Head of caudate nucleus (tissue), 42 donors: ENCODE data around the gene MITF.
A peak's percentile ranks its signal among the peaks of the same experiment; 100 is the strongest.

Experiments used
- DNase-seq, 42 donors: peaks; one replicate each; pipeline versions ENCODE4 v3.0.0 to v3.0.0-alpha.2; 2020 to 2021; ENCODE audit warnings: mixed read lengths in 7 of 42
- intact Hi-C: fragments of 100-400 bp; cut with DNase I; formaldehyde crosslinking; loops from one replicate; pipeline ENCODE4 v1.15.0; 2022

MITF gene

DNA sequence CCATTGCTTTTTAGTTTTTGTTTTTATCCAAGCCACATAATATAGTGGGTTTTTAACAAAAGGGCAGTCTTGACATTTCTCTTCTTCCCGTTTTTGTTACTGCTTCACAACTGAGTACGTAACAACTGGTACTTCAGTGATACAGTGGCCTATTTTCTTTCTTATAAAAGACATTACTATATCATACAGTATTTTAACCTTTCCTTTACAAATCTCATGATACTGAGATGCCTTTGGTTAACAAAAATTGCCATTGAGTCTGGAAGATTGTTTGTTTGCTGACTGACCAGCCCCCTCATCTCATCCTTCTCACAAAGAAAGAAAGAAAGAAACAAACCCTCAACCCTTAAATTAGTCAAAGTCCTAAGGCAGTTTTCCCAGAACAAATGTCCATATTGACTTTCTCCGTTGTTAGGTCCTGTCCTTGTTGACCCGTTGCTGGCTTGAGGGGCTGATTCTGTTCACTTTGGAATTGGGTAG, 183.3 kb downstream of the MITF start:
- DNase-seq: no peak
- intact Hi-C loops: no loop called here

DNA sequence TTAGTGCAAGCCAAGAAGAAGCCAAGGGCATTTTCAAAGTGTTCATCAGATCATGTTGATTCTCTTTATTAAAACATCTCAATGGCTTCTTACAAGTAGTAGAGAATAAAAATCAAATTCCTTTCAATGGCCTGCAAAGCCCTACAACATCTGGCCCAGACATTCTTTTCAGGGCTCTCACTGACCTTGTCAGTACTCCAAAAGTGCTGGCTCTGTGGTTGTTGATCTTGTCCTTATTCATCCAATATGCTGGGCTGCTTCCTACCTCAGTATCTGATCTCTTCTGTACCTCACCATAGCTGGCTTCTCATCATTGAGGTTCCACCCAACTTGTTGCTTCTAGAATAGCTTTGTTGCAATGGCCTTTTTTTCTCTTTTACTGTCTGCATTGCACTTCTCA, 186.2 kb downstream of the MITF start:
- no peak for DNase-seq
- intact Hi-C loops: no loop called here

DNA sequence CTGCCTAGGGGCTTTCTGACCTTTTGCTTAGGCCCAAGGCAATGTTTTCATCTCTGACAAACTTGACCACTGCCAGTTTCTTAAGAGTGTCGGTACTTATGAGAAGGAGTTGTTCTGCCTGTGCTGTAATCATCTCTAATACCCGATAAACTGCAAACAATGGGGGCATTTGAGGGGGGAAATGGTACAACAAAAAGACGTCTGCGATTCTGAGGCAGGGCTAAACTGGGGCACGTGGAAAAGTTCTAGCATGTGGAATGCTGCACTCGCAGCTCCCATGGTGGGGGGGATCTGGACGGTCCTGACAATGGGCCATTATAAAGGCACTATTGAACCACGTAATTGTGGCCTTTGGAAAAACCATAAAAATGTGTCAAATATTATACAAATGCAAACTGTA, 187.1 kb downstream of the MITF start:
- DNase-seq: peak in 38 of 42 donors; percentile 11 to 86 (median 64)

DNA sequence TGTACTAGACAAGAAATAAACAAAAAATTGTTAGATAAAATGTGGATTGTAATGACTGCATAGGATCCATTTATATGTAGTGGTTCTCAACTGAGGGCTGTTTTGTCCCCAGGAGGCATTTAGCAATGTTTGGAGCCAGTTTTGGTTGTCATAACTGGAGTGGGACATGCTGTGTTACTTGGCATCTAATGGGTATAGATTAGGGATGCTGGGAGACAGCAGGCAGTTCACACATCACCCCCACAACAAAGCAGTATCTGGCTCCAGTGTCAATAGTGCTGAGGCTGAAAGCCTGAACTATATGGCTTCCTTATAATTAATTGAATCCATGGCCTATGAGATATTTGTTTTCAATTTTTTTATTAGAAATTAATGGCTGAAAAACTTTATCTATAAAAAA, 188.3 kb downstream of the MITF start:
- intact Hi-C loops: no loop called here

More for the DNA sequence above, 187.1 kb downstream of the MITF start:
- intact Hi-C loops: no loop called here

DNA sequence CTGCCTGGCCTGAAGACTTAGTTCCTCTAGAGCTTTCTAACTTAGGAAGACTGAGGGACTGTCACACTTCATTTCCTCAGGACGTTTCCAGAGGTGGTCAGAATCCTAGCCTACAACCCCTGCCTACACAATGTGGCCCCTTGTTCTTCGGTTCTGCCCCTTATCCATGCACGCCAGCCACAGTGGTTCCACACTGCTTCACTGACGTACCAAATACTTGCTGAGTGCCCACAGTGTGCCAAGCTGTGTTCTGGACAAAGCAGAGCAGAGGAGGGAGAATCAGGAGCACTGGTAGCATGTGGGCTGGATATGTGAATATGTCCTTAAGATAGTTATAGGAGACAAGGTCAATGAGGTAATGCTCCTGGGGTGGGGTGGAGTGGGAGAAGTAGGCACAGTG, 189.8 kb downstream of the MITF start:
- DNase-seq: peak in 4 of 42 donors; percentile 29 to 68 (median 34)
- intact Hi-C loops: no loop called here

More for the DNA sequence above, 188.3 kb downstream of the MITF start:
- DNase-seq: no peak

DNA sequence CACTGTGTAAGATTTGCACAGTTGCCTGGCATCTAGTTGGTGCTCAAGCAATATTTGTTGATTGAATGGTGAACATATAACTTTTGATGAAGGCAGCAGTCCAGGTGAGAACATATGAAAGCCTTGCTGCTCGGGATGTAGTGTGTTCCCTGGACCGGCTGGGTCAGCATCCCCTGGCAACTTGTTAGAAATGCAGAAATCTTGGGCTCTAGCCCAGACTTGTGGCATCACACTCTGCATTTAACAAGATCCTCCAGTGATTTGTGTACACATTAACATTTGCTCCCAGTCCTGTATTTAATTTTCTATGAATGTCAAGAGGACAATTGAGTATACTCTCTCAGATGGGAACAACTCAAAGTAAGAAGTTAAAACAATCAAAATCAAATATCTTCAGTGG, 191.3 kb downstream of the MITF start:
- intact Hi-C loops: no loop called here
- DNase-seq: peak in 34 of 42 donors; percentile 24 to 82 (median 57)

DNA sequence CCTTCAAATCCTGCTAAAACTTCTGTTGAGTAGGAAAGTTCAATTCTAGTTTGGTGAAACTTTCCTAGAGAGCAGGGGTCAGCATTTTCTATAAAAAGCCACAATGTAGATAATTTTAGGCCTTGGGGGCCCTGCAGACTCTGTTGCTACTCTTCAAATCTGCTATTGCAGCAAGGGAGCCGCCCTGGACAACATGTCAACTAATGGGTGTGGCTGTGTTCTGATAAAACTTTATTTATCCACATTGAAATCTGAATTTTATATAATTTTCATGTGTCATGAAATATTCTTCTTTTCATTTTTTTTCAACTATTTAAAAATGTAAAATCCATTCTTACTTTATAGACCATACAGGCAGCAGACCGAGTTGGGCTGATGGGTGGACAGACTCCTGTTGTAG, 192.8 kb downstream of the MITF start:
- DNase-seq: no peak
- intact Hi-C loops: no loop called here

DNA sequence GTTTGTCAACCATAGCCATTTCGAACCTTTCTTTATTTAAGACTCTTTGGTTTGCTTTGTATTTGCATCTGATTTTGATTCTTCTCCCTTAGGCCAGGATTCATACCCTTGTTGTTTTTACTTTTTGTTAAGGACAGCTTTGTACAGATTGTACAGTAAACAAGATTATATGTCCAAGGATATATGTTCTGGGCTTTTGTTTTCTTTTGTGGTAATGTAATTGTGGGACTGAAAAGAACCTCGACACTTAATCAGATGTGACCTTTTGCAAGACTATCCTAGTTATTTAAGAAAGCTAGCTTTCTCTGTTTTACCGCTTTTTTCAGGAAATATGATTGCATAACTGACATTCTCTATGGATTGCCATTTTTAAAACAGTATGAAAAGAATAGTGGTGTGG, 193.2 kb downstream of the MITF start:
- DNase-seq: no peak
- intact Hi-C loops: no loop called here

DNA sequence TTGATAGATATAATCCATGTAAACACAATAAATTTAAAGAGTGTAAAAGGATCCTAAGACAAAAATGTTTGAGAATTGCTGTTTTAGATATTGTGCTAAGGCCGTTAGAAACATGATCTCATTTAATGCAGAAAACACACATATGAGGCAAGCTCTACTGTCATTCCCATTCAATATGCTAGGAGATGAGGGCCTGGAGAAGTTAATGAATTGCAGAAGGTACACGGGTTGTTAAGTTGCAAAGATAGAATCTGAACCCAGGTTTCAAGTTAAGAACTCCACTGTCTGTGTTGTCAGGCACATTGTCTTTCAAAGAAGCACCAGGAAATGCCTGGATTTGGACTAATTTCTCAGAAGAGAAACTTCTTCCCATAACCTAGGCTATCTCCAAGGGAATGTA, 195.1 kb downstream of the MITF start:
- no peak for DNase-seq
- intact Hi-C loops: no loop called here

DNA sequence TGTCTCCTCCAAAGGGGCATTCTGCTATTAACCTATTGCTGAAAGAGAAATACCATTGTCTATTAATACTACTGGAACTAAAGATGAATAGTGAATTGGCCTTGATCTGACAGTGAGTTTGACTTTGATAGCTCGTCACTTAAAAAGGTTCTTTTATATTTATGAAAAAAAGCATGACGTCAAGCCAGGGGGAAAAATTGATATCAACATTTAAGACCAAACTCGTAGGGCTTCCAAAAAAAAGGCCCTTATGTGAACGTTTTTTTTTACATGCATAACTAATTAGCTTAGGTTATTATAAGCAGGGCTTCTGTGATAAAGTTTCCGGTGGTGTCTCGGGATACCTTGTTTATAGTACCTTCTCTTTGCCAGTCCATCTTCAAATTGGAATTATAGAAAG, 197.0 kb downstream of the MITF start:
- intact Hi-C loops: no loop called here

DNA sequence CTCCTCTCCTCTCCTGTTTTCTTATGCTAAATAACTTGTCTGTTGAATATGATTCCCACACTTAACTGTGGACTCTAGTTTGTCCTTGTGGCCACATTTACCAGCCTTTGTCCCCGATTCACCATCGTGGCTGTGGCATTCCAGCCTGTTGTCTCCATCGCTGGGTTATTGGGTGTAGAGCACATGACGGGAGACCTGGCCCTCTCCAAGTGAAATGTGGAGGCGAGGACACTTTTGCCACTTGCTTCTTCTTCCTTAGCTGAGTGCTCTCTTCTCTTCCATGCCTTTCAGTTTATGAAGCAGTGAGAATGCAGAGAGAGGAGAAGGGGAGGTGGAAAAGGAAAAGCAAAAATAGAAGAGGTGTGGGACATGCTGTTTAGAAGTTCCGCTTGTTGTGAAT, 198.8 kb downstream of the MITF start:
- intact Hi-C loops: no loop called here
- no peak for DNase-seq

More for the DNA sequence above, 197.0 kb downstream of the MITF start:
- DNase-seq: no peak

DNA sequence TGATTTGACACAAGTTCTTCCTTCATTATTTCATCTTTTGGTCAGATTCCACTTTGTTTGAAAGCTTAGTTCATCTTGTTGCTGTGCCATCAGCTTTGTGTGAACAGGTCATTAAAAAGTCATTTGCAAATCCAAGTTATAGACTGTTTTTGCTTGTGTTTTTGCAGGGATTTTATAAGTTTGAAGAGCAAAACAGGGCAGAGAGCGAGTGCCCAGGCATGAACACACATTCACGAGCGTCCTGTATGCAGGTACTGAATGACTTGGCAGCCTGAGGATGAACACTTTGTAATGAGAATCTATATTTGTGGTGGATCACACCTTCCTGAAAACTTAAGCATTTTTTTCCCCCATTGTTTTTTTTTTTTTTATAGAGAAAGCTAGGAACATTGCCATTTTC, 199.7 kb downstream of the MITF start:
- intact Hi-C loops: no loop called here
- DNase-seq: no peak

DNA sequence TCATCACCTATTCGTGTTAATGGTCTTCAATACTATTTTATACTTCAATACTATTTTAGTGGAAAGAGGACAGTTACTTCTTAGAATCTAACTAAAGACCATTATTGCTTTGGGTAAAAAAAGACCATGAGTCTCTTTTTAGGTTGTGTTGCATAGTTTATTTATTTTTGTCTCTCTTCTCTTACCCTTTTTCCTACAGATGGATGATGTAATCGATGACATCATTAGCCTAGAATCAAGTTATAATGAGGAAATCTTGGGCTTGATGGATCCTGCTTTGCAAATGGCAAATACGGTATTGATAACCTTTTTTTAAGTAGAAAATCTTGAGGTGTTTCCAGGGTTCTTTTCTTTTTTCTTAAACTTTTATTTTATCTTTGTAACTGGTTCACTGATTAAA, 201.8 kb downstream of the MITF start:
- no peak for DNase-seq
- intact Hi-C loops: no loop called here

DNA sequence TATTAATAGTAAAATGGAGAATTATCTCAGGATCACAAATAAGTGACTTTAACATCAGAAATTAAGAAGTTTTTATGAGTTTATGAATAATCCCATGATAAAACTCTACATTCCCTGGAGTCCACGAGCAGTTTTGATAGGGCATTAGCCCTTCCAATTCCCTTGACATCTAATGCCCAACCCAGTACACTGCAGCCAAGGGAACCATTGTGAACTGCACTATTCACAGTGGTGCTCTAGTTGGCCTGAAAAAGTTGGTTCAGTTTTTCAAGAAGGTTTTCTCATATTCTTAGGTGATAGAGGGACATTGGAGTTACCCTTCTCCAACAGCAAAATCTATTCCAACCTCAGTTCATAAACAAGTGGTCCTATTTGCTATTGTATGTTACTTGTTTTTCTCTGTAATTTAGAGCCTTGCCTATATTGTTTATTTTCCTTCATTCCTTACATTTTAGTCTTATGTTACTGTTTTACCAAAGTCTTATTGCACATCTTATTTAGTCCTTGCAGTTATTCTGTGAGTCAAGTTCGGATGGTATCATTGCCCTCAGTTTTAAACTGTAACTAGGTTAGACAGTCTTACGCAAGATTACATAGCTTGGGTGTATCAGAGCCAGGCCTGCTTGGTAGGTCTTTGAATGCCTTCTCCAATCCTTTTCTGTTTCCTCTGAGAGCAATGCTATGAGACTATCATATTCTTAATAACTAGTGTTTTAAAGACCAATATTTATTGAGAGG, 202.3 kb downstream of the MITF start:
- intact Hi-C loops: no loop called here
- DNase-seq: no peak

DNA sequence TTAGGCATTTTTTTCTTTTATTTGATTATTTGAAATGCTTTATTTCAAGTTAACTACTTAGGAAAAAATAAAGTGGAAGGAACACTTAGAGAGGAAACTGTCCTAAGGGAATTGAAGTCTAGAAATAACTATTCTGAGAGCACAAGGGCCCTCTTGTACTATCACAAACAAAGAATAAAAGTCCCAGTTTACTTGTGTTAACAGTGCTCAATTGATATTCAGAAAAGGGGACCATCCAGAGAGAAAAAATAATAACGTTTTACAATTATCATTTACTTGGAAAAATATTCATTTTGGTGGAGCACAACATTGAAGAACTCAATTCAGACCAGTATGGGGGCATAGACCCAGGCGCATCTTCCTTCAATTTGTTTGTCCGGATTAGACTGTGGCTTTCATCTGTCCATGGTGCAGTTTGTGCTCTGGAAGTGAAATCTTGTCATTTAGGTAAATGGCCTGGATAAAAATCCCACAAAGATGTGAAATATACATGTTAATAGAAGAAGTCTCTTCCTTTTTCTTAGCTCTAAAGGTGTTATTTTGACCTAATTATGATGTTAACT, 205.7 kb downstream of the MITF start:
- intact Hi-C loops: loop anchor here (5.0 kb wide), 1 partner anchor 253 kb away; no protein-coding TSS in a partner anchor

DNA sequence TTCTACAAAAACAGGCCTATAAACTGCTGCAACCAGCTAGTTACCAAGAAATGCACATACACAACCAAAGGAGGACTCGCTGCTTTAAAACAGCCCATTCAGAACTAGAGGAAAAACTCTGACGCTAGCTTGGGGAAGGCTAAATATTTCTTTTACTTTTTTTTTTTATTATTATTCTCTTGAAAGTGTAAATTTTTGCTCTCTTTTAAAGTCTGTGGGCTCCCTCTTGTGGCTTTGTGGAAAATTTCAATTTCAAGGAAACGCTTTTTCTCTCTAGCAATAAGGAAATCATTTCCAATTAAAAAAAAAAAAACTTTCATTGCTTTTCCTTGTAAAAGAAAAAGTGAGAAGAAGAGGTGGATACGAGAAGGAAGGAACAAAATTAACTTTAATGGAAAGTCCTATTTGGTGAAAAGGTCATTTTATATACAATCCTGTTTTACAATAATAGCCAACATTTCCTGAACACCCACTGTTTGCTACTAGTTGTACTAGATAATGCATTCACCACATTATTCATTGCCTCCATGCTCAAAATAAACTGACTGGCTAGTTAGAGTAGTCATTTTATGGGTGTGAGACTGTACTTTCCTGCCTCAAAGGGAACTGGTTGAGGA, 209.1 kb downstream of the MITF start:
- intact Hi-C loops: loop anchor here (5.0 kb wide), 1 partner anchor 256 kb away; no protein-coding TSS in a partner anchor

More for the DNA sequence above, 205.7 kb downstream of the MITF start:
- DNase-seq: peak in 8 of 42 donors; percentile 11 to 54 (median 32)

DNA sequence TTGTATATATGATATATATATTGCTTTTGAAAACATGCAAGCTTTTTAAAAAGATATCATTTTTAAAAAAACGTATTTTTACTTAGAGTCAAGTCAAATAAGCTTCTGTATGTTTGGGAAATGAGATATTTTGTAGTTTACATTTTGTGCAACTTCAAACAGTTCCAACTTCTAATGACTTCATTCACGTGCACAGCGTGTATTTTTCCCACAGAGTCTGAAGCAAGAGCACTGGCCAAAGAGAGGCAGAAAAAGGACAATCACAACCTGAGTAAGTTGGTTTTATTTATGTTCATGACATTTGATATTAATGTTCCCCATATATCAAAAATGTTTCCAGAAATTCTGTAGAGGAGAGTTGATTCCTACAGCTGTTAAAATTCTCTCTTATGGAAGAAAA, 212.4 kb downstream of the MITF start:
- intact Hi-C loops: no loop called here
- no peak for DNase-seq

More for the DNA sequence above, 209.1 kb downstream of the MITF start:
- DNase-seq: peak in 5 of 42 donors; percentile 25 to 68 (median 39)

DNA sequence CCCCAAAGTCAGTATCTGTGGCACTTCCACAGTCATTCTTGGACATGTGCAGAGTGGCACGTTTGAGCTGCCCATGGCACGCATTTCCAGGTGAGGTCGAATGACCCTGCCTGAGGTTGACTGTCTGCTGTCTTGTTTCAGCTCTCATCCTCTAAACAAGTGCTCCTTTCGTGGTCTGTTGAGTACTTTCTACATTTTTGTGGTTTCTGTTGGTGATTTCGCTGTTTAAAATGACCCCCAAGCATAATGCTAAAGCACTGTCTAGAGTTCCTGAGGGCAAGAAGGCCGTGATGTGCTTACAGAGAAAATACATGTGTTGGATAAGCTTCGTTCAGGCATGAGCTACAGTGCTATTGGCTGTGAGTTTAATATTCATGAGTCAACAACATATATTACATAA, 220.3 kb downstream of the MITF start:
- intact Hi-C loops: no loop called here
- DNase-seq: no peak

DNA sequence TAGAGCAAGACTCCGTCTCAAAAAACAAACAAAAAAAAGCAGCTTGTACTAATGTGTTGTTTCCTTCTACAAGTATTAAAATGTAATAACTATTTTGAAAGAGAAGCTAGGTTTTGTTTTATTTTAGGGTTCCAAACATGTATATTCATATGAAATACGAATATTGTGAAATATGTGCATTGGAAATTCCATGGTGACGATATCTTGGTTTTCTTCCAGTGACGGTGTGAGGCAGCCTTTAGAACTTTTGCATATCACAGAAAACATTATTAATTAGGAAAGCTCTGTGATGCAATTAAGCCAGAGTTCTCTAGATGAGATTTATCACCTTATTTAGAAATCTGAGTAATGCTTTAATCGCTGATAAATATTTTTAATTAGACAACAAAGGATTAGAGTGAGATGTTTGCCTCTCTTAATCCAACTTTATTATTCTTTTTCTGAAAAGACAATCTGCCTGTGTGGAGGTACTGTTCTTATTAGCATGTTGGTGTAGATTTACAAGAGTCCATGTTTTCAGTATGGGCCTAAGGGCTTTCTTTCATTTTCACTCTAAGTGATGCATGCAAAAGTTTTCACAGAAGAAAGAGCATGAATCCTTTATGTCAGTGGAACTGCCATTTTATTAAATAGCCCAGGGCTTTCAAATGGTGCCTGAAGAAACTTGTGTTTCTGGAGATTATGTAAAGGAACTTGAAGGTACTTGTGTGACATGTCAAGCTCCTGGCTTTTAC, 222.6 kb downstream of the MITF start:
- no peak for DNase-seq
- intact Hi-C loops: no loop called here

DNA sequence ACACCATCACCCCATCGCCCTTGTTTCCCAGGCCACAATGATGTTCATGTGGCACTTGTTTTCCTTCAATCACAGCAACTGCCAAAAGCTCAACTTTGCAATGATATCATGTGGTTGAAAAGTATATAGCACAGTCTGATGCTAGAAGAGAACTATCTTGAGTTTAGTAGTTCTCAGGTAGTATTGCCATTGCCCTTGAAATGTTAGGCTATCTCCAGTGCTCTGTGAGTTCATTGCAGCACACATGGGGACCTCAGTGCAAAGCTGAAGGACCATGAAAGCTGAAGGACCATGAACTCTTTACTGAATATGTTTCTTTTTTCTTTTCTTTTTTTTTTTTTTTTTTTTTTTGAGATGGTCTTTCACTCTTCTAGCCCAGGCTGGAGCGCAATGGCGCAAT, 224.4 kb downstream of the MITF start:
- intact Hi-C loops: no loop called here

More for the DNA sequence above, 224.4 kb downstream of the MITF start:
- no peak for DNase-seq
